Posterior cingulate gyrus (tissue), 11 donors: ENCODE results near the gene SCRN2.

Source experiments
- DNase-seq, 10 donors: peaks; one replicate each; pipeline versions ENCODE4 v3.0.0 to v3.0.0-alpha.2; 2020 to 2021; ENCODE audit warnings: mixed read lengths in 3 of 10
- intact Hi-C: fragments of 100-400 bp; cut with DNase I; formaldehyde crosslinking; loops from one replicate; pipeline ENCODE4 v1.15.1; 2023

The SCRN2 gene

GRCh38 chr17:47810200-47810821, 30.8 kb downstream of the SCRN2 start:
- DNase-seq = peak in 1 of 10 donors; percentile 54
- intact Hi-C loops = no loop called here

- intact Hi-C loops = no loop called here
- DNase-seq = peak in 1 of 10 donors; percentile 50
These were observed 32.1 kb downstream of the SCRN2 start for GRCh38 chr17:47808830-47809480.

GRCh38 chr17:47808036-47808829, 32.8 kb downstream of the SCRN2 start:
- intact Hi-C loops = no loop called here
- no peak for DNase-seq

GRCh38 chr17:47807421-47807820, 33.7 kb downstream of the SCRN2 start:
- no peak for DNase-seq
- intact Hi-C loops = no loop called here

GRCh38 chr17:47806913-47807255, 34.2 kb downstream of the SCRN2 start:
- DNase-seq = peak in 7 of 10 donors; percentile 33 to 92 (median 77)
- intact Hi-C loops = no loop called here

- intact Hi-C loops = no loop called here
- no peak for DNase-seq
These were observed 34.8 kb downstream of the SCRN2 start for GRCh38 chr17:47806026-47806912.

- intact Hi-C loops = no loop called here
- no peak for DNase-seq
These were observed 36.6 kb downstream of the SCRN2 start for GRCh38 chr17:47804461-47804860.

- no peak for DNase-seq
- intact Hi-C loops = no loop called here
These were observed 37.3 kb downstream of the SCRN2 start for GRCh38 chr17:47803751-47804150.

GRCh38 chr17:47803201-47803600, 37.9 kb downstream of the SCRN2 start:
- DNase-seq = no peak
- intact Hi-C loops = no loop called here

- intact Hi-C loops = no loop called here
- peak in 6 of 10 donors; percentile 37 to 90 (median 52) for DNase-seq
These were observed 38.6 kb downstream of the SCRN2 start for GRCh38 chr17:47802341-47803022.

GRCh38 chr17:47801906-47802305, 39.2 kb downstream of the SCRN2 start:
- intact Hi-C loops = no loop called here

GRCh38 chr17:47801176-47801765, 39.8 kb downstream of the SCRN2 start:
- DNase-seq = peak in 1 of 10 donors; percentile 17
- intact Hi-C loops = no loop called here

More at GRCh38 chr17:47801906-47802305, 39.2 kb downstream of the SCRN2 start:
- DNase-seq = no peak

- peak in 1 of 10 donors; percentile 80 for DNase-seq
- intact Hi-C loops = no loop called here
These were observed 40.4 kb downstream of the SCRN2 start for GRCh38 chr17:47800686-47801085.

GRCh38 chr17:47797797-47798196, 43.3 kb downstream of the SCRN2 start:
- DNase-seq = no peak
- intact Hi-C loops = no loop called here

GRCh38 chr17:47792979-47793378, 48.1 kb downstream of the SCRN2 start:
- intact Hi-C loops = loop anchor here (5.0 kb wide), 2 partner anchors 96 to 131 kb away; no protein-coding TSS in a partner anchor
- no peak for DNase-seq

GRCh38 chr17:47792457-47792856, 48.6 kb downstream of the SCRN2 start:
- no peak for DNase-seq
- intact Hi-C loops = loop anchor here (5.0 kb wide), 2 partner anchors 95 to 130 kb away; no protein-coding TSS in a partner anchor

- DNase-seq = no peak
- intact Hi-C loops = loop anchor here (5.0 kb wide), 2 partner anchors 94 to 129 kb away; no protein-coding TSS in a partner anchor
These were observed 50.0 kb downstream of the SCRN2 start for GRCh38 chr17:47791025-47791424.

- DNase-seq = peak; percentile 23 to 94 (median 58)
- intact Hi-C loops = loop anchor here (5.0 kb wide), 2 partner anchors 93 to 128 kb away; no protein-coding TSS in a partner anchor
These were observed 51.2 kb downstream of the SCRN2 start for GRCh38 chr17:47789611-47790561.
